Measurements from ENCODE around the gene NR3C2.

DNA sequence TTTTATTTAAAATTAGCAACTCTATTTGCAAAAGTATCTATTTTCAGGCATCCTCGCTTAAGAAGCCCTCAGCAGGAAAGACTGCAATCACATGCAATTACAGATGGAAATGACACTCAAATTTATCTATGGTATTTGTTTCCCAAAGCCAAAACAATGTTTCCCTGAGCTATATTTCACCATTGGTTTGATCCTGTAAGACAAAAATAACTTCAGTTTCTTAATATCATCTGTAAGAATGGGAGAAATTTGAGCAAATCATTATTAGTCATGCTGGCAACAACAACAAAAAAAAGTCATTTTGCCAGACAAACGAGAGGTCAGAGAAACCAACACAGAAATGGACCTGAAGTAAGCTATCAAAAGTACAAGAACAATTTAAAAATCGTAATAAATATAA lies 204.1 kb downstream of the NR3C2 start:
- TF ChIP-seq CTCF (conservative IDR thresholded peaks at IDR 0.05; ENCODE audit: low read depth, low read length): no peak
- TF ChIP-seq EZH2 (IDR thresholded peaks at IDR 0.05; ENCODE audit: low read length, unreplicated experiment): no peak
